ENCODE results near the gene TMEM229B.

- TF ChIP-seq, protein P1, sequence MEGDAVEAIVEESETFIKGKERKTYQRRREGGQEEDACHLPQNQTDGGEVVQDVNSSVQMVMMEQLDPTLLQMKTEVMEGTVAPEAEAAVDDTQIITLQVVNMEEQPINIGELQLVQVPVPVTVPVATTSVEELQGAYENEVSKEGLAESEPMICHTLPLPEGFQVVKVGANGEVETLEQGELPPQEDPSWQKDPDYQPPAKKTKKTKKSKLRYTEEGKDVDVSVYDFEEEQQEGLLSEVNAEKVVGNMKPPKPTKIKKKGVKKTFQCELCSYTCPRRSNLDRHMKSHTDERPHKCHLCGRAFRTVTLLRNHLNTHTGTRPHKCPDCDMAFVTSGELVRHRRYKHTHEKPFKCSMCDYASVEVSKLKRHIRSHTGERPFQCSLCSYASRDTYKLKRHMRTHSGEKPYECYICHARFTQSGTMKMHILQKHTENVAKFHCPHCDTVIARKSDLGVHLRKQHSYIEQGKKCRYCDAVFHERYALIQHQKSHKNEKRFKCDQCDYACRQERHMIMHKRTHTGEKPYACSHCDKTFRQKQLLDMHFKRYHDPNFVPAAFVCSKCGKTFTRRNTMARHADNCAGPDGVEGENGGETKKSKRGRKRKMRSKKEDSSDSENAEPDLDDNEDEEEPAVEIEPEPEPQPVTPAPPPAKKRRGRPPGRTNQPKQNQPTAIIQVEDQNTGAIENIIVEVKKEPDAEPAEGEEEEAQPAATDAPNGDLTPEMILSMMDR (IDR thresholded peaks at IDR 0.05): no peak
- TF ChIP-seq ZFX (IDR thresholded peaks at IDR 0.05; ENCODE audit: borderline replicate concordance): no peak
Measured at GRCh38 chr14:67461341-67461985, 27.1 kb downstream of the TMEM229B start.

Data from 22Rv1 (cell line).